ENCODE data around the gene CST8. TPM values are rescaled to one million over a fixed set of nuclear protein-coding genes. Genes with fewer than 3 reads are reported as not detected.

CST8 gene
- total RNA-seq, 1 experiment from 2014 or later, result not detected

GRCh38 chr20:23476015-23476754 is 14.7 kb upstream of the CST8 start:
- peaks cover 8% of the 10 kb centered on the region for H3K27me3 Mint-ChIP-seq (ENCODE audit: low read depth)
- Histone ChIP-seq H3K18ac (ENCODE audit: insufficient read length, low read depth, low read length) (no peak overlapping the region), H3K23me2 (ENCODE audit: insufficient read length, low read depth, low read length, poor library complexity, severe bottlenecking) (no peaks in the 10 kb centered on the region), H2BK120ac (ENCODE audit: low read depth, low read length, poor library complexity, severe bottlenecking) (no peak overlapping the region), H4K91ac (ENCODE audit: insufficient read length, low read depth, low read length) (no peak overlapping the region), H3K79me1 (ENCODE audit: insufficient read depth, low read depth, low read length, poor library complexity, severe bottlenecking) (no peaks in the 10 kb centered on the region), H2AFZ (ENCODE audit: low read length) (no peak overlapping the region), H2BK20ac (ENCODE audit: low read depth, low read length, poor library complexity, severe bottlenecking) (no peak overlapping the region), H3K56ac (ENCODE audit: insufficient read length, low read depth, low read length) (no peak overlapping the region), H3K79me2 (ENCODE audit: insufficient read depth, low read length) (no peaks in the 10 kb centered on the region), H4K5ac (ENCODE audit: insufficient read length, low read depth, low read length) (no peak overlapping the region), H2BK15ac (ENCODE audit: low read depth, low read length) (no peak overlapping the region), H2BK12ac (ENCODE audit: insufficient read length, low read depth, low read length) (no peak overlapping the region), H3K23ac (ENCODE audit: insufficient read length, low read depth, low read length) (no peak overlapping the region), H3K9ac (ENCODE audit: extremely low read depth, insufficient read length, low read length) (no peak overlapping the region), H3K4ac (ENCODE audit: low read depth, low read length) (no peak overlapping the region), H3K14ac (ENCODE audit: insufficient read depth, low read length) (no peak overlapping the region), H4K8ac (replicated peaks; ENCODE audit: insufficient read length, low read depth, low read length) (no peak overlapping the region), H3K4me1 (ENCODE audit: insufficient read depth, low read length) (peaks cover 4% of the 10 kb centered on the region; the same call in 1 of the 2 replicates), H3K4me2 (ENCODE audit: insufficient read depth, insufficient read length, low read length) (no peak overlapping the region), H3K27ac (ENCODE audit: insufficient read length, low read depth, low read length) (no peak overlapping the region), H3K27me3 (ENCODE audit: insufficient read depth, low read length) (no peaks in the 10 kb centered on the region), H2BK5ac (ENCODE audit: insufficient read length, low read length) (no peak overlapping the region), H2AK5ac (ENCODE audit: insufficient read length, low read length) (no peak overlapping the region), H3T11ph (ENCODE audit: low read length) (no peak overlapping the region), H3K9me3 (ENCODE audit: control insufficient read depth, low read depth, low read length) (no peaks in the 10 kb centered on the region), H4K20me1 (ENCODE audit: control insufficient read depth, insufficient read depth, insufficient read length) (no peaks in the 10 kb centered on the region)
- WGBS (ENCODE audit: extremely low coverage, insufficient read length, low lambda C conversion rate), result 88% methylated on average over 4 of the region's 6 CpGs
- peaks cover 29 to 35% of the 10 kb centered on the region in 2 experiments for H3K4me1 Mint-ChIP-seq
- no peak overlapping the region for H3K27ac Mint-ChIP-seq
- H3K36me3 Mint-ChIP-seq (ENCODE audit: insufficient read depth in 1 of 3, low read depth in 3 of 3), result 0 out of 7 replicates have a peak, but pooled peaks cover 0 to 3% (median 0%) of the 10 kb centered on the region in 3 experiments
- no peak overlapping the region for H3K4me3 Mint-ChIP-seq
- peaks cover 6 to 9% of the 10 kb centered on the region in 2 experiments; a peak in 3 of 5 replicates for H3K9me3 Mint-ChIP-seq
- no peak for TF ChIP-seq CTCF (conservative IDR thresholded peaks at IDR 0.05)
- DNase-seq, result no peak
